Inflammatory macrophage (primary cell): ENCODE measurements around the gene DSTYK.
"Not testable (repeated sequence)": the region's sequence is repeated elsewhere in the genome, so short reads cannot be mapped to it uniquely, and the experiment has no call there.

Experiments
- DNase-seq, 2 donors: peaks; one replicate each; pipeline ENCODE4 v3.0.0-alpha.2; 2020 to 2022

DSTYK gene

DNA sequence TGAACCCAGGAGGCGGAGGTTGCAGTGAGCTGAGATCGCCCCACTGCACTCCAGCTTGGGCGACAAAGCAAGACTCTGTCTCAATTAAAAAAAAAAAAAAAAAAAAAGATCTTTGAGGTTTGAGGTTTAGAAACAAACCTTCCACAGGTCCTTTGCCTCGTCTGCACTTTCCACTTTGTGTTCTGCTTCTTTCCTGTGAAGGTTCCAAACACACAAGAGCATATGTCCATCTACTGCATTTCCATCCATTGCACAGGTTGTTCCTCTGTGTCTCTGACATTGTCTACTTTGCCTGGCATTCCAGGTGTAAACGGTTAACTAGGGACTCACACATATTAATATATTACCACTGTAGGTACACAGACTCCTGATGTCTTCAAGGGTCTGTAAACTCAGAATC, 40.1 kb downstream of the DSTYK start:
- DNase-seq, result no peak

DNA sequence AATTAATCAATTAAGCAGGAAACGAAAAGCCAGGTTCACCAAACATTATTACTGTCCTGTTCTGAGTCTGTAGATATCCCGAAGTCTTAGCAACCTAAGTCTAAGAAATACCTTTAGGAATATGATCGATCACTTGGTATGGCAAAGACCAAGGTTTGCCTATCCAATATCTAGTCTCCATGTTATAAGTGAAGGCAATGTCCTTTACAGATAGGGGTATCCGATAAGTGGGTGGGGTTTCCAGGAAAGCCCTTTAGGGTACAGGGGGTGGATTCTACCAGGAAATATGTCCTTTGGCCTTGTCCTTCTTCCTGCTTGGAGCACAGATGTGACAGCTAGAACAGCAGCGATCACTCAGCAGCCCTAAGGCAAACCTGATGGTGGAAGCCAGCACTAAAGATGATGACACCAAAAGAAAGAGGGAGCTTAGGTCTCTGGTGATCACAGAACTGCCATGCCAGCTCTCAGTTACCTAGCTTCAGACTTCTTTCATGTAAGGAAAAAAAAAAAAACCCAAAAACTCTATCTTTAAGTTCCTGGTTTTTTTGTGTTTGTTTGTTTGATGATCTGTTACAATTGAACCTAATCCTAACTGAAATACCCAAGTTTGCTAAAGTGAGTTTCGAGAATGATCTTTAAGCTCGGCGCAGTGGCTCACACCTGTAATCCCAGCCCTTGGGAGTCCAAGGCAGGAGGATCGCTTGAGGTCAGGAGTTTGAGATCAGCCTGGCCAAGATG, 40.8 kb downstream of the DSTYK start:
- DNase-seq, result no peak

DNA sequence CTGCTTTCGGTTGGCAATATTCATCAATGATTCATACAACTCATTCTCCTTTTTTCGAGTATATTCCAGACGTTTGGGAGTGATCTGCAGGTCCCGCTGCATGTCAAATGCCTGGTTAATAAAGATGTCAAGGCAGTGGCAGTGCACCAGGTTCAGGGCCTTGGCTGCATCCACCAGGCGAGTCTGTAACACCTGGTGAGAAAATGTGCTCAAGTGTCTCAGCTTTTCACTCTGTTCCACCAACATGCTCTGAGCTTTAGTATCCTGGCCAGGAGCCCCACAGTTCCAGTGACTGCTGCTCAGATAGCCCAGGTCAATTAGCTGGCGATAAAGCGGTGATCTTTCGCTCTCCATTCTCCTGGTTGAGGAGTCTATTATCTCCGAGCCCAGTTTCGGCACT, 42.3 kb downstream of the DSTYK start:
- no peak for DNase-seq

DNA sequence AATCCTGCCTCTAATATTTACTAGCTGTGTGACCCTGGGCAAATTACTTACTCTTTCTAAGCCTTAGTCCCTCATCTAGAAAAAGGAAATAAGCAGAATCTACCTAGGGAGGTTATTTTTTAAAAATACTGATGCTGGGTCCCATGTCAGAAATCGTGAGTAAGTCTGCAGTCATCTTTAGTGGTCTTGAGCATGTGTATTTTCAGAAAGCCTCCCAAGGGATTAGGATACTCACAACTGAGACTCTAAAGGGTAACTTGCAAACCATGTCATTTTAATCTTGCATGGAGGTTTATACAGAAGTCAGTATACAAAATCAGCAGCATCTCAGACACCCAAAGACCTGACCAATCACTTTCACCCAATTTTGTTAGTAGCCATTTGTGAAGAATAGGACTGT, 43.2 kb downstream of the DSTYK start:
- DNase-seq, result no peak

DNA sequence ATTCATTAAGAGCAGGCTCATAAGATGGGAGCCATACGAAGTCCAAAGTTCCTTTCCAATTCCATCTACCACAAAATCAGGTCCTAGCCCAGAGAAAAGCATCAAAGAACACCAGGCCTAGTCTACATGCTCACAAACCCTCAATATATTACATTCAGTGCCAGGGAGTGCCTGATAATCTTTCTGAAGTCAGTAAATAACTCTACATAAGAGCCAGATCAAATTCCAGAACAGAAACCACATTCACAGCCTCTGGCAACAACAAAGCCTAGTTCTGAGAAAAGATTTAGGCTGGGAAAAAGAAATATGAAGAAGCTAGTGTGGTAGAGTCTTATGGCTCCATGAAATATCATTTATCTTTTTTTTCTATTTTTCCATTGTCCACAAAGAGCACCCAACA, 49.2 kb downstream of the DSTYK start:
- no peak for DNase-seq

DNA sequence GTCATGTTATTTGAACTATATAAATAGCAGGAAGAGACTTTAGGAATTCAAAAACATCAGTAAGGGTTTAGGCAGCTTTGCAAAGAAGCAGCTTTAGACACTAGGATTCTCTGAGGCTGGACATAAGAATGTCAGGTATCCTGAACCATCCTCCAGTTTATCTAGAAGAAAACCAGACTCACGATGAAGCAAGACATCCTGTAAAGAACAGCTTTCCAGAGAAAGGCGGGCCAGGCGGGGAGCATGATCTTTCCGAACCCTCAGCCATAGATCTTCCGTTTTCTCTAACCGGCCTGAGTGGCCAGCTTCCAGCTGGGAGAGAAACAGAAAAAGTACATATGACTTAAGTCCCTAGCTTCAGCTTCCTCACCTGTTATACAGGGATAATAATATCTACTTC, 50.4 kb downstream of the DSTYK start:
- DNase-seq, result no peak

DNA sequence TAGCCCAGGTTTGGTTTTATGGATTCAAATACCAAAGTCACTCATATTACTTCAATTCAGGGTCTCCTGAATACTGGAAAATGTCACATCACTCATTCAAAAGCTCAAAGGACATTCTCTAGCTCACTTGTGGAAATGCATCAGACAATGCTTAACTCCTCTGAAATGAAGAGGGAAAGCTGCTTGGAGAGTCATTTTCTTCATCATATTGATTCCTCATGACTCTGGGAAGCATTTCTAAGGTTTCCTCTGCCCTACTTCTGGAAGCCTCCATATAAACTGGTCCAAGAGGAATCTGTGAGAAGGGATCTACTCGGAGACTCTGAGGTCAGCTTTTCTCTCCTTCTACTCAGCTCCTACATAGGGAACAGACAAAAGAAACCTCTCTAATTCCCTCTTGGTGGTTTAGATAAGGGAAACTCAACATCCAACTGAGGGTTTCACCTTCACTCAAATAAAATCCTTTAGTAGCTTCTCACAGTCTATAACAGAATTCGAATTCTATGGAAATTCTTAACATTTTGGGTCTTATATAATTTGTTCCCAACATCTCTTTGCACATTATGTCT, 53.4 kb downstream of the DSTYK start:
- no peak for DNase-seq

DNA sequence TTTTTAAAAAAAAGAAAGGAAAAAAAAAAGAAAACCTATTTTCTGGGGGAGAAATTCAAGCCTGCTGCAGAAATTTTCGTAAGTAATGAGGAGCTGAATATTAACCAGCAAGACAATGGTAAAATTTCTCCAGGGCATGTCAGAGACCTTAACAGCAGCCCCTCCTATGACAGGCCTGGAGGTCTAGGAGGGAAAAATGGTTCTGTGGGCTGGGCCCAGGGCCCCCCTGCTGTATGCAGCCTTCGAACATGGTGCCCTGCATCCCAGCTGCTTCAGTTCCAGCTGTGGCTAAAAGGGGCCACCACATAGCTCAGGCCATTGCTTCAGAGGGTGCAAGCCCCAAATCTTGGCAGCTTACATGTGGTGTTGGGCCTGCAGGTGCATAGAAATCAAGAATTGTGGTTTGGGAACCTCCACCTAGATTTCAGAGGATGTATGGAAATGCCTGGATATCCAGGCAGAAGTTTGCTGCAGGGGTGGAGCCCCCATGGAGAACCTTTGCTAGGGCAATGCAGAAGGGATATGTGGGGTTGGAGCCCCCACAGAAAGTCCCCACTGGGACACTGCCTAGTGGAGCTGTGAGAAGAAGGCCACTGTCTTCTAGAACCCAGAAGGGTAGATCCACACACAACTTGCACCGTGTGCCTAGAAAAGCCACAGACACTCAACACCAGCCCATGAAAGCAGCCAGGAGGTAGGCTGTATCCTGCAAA, 55.7 kb downstream of the DSTYK start:
- DNase-seq, result not testable (repeated sequence)

DNA sequence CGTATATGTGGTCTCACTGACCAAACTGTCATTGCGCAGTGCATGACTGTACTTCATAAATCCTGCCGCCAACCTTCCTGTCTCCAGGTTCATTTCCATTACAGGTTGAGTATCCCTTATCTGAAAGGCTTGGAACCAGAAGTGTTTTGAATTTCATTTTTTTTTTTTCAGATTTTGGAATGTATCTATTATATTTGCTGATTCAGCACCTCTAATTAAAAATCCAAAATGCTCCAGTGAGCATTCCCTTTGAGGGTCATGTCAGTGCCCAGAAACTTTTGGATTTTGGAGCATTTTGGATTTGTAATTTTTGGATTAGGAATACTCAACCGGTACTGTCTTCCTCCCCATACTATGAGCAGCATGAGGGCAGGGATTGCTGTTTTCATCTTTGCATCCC, 59.0 kb downstream of the DSTYK start:
- DNase-seq, result no peak

DNA sequence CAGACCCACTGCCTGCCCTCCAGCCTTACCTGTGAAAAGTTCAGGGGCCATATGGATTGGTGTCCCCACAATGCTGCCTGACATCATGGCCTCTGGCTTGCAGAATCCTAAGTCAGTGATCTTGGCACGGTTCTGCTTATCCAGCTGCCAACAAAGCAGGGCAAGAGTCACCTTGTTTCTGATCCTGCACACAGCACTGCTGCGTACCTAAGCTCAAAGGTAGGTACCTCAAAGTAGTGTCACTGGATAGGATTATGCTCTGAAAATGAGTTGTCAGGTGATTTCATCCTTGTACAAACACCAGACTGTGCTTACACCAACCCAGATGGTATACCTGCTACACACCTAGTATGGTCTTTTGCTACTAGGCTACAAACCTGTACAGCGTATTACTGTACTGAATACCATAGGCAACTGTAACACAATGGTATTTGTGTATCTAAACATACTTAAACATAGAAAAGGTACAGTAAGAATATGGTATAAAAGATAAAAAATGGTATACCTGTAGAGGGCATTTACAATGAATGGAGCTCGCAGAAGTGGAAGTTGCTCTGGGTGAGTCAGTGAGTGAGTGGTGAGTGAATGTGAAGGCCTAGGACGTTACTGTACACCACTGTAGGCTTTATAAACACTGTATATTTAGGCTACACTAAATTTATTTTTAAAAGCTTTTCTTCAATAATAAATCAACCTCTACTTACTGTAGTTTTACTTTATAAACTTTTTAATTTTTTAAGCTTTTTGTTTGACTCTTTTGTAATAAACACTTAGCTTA, 60.7 kb downstream of the DSTYK start:
- DNase-seq, result no peak

DNA sequence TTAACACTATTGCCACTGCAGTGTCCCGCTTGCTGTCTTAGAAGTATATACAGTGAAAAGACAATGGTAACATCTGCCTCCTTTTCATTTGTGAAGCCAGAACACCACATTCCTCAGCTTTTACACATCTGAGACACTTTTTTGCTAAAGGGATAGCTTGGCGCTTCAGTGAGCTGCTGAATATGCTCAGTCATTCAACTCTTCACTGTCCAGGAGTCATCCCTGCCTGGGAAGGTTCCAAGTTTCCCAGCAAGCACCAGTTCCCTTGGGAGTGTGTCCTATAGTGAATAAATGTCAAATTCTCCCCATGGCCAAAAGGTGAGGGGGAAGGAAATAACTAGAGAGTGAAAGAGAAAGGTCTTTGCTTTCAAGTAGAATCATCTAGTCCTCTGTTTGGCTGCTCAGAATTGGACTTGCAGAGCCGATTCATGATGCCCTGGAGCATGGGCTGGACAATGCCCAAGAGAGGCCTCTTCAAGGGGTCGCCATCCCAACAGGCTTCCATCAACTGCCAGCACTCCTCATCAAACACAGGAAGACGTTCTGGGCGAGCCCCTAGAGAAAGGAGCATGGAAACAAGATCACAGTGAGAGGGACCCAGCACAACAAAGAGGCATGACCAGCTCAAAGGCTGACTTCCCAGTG, 64.2 kb downstream of the DSTYK start:
- no peak for DNase-seq

DNA sequence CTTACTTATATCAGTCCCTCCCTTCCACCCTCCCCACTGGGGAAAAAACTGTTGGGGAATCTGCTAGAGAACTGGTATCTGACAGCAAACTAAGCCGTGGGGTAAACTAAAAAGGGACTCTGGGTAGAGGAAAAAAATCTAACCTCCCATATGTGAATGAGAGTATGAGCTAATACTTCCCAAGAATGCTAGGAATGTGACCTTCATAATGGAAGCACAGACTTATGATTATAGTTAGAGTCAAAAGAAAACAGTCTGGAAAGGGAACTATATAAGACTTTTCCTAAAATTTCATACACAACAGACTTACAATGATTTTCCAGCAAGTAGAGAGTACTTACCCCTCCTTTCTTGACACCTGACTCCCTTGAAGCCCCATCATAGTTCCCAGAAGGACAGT, 66.8 kb downstream of the DSTYK start:
- DNase-seq, result no peak

DNA sequence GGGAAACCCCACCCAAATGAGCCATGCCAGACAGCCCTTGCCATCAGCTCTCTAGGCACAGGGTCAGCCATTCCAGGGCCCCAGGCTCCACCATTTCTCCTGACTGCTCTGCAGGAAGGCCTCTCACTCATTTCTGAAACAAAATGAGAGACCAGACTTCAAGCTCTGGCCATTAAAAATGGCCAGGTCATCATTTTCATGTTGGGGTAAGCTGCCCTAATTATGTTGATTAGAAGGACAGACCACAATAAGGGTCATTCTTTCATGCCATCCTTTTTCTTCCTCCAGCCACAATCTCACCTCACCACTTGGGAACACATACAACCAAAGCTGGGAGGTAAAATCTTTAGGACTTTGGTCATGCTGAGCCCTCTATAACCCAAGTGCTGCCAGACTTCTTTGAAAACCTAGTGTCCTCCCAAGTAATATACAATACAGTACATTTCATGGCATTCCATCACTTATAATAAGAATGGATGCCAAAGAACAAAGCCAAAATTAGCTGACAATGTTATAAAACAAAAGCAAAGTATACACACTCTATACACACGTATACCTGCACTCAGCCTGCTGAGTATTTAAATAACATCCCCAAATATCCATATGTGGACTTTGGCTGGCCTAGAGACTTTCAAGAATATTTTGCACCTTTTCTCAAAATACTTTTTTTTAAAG, 67.3 kb downstream of the DSTYK start:
- DNase-seq, result no peak

DNA sequence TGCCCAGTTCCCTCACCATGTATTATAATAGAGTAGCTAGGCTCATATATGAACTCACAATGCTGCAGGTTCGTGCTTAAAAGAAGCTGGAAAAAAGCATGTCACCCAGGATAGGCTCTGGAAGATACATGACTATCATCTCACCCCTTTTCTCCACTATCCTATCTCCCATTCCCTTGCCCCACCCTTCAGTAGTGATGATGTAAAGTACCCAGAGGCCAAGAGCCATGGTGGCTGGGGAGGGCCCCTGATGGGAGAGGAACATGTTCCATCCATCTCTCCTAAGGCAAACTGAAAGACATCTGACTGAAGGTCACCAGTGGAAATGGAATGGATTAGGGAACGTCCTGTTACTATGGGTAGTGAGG, 69.4 kb downstream of the DSTYK start:
- no peak for DNase-seq

DNA sequence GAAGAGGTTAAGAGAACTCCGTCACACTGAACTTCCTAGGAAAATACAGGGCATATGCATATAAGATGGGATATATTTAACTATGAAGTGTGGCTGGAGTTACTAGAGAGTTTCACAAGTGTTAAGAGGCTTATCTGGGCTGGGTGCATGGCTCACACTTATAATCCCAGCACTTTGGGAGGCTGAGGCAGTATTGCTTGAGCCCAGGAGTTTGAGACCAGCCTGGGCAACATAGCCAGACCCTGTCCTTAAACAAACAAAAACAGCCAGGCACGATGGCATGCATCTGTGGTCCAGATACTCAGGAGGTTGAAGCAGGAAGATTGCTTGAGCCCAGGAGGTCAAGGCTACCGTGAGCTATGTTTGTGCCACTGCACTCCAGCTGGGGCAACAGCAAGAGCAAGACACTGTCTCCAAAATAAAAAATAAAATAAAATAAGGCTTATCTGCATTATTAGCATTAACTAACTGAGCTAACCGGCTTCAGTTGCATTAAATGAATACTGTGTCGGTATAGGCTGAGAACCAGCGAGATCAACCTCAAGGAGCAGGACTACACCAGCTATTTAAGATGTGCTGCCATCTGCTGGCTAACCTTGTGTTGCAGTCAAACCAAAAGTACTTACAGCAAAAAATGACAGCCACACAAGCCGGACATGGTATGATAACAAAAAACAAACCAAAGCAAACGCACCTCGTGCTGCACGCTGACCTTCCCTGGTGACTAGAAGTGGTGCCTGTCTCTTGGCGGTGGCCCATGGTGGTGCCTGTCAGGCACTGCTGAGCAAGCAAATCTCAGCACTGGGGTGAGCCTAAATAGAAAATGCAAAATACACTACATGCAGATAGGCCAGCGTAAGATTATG, 70.0 kb downstream of the DSTYK start:
- peak; percentile 81 to 82 for DNase-seq

DNA sequence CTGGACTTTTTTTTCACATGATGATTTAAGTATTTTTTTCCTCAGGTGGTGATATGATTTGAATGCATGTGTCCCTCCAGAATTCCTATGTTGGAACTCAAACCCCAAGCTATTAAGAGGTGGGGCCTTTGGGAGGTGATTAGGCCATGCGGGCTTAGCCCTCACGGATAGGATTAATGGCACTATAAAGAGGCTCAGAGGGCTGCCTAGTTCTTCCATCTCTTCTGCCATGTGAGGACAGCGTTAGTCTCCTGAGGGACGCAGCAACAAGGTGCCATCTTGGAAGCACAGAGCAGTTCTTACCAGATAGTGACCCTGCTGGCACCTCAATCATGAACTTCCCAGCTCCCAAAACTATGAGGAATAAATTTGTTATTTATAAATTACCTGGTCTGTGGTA, 71.4 kb downstream of the DSTYK start:
- no peak for DNase-seq

DNA sequence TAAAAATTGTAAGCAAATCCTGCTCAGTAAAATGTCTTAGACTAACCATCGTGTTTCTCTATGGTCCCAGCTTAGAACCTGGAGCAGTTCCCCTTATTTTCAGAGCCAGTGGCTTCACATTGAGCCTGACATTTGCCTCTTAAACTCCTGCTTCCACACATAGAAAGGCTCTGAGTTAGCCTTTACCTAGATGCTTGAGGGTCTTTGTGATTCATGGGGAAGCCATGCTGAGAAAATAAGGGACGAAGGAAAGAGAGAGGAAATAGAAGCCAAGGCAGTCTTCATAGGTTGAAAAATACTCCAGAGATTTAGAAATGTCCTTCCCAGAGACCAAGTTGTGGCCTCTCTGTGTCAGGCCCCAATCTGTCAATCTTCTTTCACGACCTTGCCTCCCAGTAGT, 73.6 kb downstream of the DSTYK start:
- DNase-seq, result no peak

DNA sequence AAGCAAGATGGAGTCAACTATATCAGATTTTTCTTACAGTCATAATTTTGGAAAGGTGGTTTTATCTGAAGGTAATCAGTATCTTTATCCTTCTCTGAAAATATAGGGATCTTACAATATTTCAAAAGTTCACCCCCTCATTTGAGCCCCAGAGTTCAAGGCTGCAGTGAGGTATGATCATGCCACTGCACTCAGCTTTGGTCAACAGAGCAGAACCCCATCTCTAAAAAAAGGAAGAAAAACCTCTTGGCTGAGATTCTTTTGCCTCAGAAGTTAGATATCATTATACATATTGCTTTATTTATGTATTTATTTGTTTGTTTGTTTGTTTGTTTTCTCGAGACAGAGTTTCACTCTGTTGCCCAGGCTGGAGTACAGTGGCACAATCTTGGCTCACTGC, 78.2 kb downstream of the DSTYK start:
- no peak for DNase-seq

DNA sequence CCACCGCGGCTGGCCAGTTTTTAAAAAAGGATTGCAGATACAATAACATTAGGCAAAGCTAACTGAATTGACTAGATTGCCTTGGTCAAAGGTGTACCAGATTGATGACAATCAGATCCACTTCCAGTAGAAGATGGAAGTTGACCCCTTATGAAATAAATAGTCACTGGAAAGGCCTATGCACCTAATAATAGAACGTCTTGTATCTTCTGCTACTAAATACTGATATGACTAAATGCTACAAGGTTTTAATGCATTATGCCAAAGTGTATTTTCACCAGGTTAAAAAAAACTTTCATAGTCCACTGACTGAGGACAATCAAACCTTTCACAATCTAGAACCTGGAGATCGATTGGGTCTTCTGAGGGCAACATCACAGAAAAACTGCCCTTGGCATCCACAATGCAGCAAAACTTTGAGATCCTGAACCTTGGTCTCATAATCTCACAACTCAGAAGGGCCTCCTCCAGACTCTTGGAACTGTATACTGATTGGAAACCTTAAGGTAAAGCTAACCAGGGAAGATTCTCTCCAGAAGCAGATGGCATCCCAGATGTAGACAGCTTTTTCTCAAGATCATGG, 82.0 kb downstream of the DSTYK start:
- no peak for DNase-seq

DNA sequence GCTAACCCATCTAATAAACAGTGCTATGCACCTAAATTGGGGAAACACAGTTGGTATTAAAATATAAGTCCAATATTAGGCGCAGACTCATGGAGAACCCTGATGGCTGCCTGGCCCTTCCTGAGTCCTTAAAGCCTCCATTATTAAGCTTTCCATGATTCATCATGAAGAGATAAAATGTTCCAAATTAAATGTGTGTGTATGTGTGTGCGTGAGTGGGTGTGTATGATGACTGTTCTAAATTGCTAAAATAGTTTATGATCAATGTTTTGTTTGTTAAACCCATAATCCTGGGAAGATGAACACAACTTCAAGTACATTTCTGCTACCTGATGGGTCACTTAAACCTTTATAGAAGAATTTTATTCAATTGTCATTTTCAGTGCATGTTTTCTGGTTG, 83.5 kb downstream of the DSTYK start:
- DNase-seq, result no peak

DNA sequence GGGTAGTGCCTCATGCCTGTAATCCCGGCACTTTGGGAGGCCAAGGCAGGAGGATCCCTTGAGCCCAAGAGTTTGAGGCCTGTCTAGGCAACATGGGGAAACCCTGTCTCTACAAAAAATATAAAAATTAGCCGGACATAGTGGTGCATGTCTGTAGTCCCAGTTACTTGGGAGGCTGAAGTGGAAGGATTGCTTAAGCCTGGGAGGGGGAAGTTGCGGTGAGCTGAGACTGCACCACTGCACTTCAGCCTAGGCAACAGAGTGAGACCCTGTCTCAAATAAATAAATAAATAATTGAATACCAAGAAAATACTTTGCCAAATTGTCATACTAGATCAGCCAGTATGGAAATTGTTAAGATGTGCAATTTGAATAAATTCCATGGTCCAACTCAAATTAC, 83.9 kb downstream of the DSTYK start:
- peak; percentile 39 to 53 for DNase-seq
